GM19397 (cell line): ENCODE measurements around the gene RABL3.
A peak's percentile ranks its signal among the peaks of the same experiment; 100 is the strongest.
"Not testable (repeated sequence)": the region's sequence is repeated elsewhere in the genome, so short reads cannot be mapped to it uniquely, and the experiment has no call there.

ENCODE experiments used
- ATAC-seq: cut with Tn5 transposase; IDR thresholded peaks from one replicate; pipeline ENCODE4 v1.9.1; 2021; ENCODE audit warnings: mild to moderate bottlenecking, moderate library complexity; ENCODE audit not compliant: unreplicated experiment

Gene RABL3

GRCh38 chr3:120684896-120685295 is 57.4 kb downstream of the RABL3 start:
- no peak for ATAC-seq

GRCh38 chr3:120683671-120684301 is 58.5 kb downstream of the RABL3 start:
- no peak for ATAC-seq

DNA sequence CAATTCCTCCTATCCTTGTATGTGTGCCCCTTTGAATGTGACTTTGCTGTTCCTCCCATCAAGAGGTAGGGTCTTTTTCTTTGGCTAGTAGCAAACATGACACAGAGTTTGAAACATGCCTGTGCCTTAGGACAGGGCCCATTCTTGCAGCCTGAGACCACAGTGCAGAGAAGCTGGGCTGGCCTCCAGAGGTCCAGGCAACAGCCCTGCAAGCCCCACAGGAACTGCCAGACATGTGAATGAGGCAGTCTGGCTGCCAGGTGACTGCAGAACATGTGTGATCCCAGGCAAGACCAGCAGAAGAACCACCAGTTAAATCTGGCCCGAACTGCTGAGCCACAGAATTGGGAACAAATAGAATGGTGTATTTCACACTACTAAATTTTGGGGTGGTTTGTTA is 59.1 kb downstream of the RABL3 start:
- no peak for ATAC-seq

- ATAC-seq, result no peak
Measured at GRCh38 chr3:120682095-120682681, 60.1 kb downstream of the RABL3 start, which contains the start of gene HGD. HGD (minus strand) TSS chr3:120682239; CDS start chr3:120682111, 128 bp downstream.

- ATAC-seq, result no peak
Measured at GRCh38 chr3:120681506-120682038, 60.7 kb downstream of the RABL3 start.

DNA sequence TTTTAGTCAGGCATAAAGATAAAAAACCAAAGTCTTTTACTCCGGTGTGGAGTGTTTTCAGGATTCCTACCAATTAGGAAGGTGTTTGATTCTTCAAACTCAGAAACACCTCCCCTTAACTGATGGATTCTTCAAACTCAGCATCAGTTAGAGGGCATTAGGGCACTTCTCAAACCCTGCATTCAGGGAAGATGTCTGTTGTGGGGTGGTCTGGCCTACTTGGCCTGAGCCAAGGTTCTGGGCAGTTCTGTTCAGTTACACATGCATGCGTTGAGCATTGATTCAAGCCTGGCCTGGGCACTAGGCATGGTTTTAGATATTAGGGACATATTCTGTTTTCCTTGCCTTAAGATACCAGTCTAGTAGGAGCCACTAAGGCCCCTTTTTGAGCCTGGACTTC is 61.3 kb downstream of the RABL3 start:
- no peak for ATAC-seq

DNA sequence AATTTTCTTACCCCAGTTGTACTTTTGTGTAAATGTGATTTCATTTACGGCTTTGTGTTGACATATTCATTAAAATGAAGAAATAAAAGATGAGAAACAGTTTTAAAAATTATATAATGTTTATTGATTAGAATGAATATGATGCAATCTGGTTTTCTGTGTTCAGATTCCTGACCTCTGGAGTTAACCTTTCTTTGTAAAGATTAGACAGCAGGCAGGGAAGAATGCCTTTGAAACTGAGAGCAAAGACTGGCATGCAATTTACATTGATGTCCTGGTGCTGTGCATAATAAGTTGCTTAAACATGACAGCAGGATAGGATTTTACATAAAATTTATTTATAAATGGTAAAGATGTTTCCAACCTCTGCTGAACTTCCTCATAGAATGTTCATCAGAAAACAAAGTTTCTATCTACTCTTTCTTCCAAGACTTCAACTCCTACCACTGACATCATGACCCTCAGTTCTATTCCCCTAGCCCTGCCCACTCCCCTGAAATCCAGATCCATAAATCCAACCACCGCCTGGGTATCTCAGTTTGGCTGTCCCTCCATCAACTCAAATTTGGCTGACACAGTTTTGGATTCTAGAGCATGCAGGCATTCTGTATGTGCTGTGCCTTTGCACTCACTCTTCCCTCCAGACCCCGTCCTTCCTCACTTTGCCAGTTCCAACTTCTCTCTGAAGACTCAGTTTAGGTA is 62.0 kb downstream of the RABL3 start:
- no peak for ATAC-seq

DNA sequence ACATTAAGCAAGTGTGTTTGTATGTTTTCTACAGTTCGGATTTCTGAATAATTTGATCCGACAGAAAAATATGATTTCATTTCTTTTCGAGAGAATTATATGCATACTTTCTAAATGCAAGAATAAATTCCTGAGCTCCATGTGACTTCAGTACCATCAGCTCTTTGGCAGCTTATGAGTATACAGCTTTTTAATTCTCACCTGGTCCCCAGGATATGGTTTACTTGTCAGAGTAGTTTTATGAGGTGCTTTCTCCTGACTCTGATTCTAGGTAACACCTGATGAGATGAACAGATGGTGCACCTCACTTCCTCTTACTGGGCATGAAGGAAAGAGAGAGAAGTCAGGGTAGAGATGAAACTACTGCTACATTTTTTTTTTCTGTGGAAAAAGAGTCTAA is 63.3 kb downstream of the RABL3 start:
- peak; percentile 42 for ATAC-seq

DNA sequence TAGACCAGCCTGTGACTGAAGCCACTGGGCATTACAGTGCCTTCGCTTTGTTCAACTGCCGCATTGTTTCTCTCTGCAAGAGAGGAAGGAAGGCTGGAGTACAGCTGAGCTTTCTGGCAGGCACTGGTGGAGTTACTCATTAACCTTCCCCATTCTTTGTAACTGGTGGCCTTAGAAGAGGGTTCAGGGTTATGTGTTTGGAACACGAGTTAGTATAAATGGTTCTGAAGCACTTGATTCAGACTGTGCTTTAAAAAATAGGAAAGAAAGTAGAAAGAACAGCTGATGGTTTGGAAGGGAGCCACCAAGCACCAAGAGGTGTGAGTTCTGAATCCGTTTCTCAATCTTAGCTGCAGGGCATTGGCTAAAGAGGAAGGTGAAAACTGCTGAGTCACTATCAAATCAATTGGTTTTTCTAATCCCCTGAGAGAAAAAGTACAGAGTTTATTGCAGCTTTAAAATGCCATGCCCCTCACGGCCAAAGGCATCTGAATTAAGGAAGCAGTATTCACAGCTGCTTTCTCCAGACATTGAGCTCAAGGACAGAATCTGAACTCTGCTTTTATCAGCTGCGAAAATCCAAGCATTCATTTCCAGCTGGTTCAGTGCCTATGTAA is 63.9 kb downstream of the RABL3 start:
- ATAC-seq, result peak; percentile 96

DNA sequence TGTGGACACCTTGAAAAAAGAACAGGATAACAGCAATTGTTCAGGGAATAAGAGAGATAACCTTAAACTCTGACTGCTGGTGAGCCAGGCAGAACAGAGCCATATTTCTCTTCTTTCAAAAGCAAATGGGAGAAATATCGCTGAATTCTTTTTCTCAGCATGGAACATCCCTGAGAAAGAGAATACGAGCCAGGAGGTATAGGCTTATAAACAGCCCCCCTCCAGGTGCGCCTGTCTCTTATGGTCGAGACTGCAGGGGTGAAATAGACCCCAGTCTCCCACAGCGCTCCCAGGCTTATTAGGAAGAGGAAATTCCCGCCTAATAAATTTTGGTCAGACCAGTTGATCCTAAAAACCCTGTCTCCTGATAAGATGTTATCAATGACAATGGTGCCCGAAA is 65.1 kb downstream of the RABL3 start:
- ATAC-seq, result not testable (repeated sequence)

DNA sequence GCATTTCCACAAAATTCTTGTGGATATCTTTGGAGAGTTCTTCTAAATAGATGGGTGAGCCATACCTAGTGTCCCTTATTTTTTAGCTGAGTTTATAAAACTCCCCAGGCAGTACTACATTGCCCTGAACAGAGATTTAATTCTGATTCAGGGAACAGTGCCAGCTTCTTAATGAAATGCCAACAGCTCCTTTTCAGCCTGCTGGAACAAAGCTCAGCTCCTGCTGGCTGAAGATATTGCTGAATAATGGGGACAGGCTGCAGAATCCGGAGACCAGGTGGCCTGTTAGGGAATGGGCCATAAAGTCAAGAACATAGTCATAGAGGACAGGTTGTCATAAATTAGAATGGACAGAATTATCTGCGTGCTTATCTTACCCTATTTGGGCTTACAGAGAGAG is 69.2 kb downstream of the RABL3 start:
- no peak for ATAC-seq

- ATAC-seq, result no peak
Measured at GRCh38 chr3:120670576-120670975, 71.7 kb downstream of the RABL3 start.

GRCh38 chr3:120664926-120665325 is 77.4 kb downstream of the RABL3 start:
- no peak for ATAC-seq

DNA sequence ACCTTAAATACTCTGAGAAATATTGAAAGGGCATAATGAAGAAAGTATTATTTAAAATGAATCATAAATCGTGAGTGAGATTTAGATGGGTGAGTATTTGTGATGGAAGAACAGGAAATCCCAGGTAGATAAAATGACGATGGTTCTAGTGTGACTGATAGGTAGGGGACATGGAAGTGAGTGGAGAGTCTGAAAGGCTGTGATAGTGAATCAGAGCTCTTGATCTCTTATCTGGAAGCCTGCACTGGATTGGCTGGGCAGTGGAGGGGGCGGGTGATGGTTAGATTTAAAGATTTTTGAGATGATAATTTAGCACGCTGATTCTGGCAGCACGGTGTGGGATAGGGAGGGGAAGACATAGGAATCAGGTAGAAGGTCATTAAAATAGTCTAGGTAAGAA is 80.4 kb downstream of the RABL3 start:
- ATAC-seq, result no peak

DNA sequence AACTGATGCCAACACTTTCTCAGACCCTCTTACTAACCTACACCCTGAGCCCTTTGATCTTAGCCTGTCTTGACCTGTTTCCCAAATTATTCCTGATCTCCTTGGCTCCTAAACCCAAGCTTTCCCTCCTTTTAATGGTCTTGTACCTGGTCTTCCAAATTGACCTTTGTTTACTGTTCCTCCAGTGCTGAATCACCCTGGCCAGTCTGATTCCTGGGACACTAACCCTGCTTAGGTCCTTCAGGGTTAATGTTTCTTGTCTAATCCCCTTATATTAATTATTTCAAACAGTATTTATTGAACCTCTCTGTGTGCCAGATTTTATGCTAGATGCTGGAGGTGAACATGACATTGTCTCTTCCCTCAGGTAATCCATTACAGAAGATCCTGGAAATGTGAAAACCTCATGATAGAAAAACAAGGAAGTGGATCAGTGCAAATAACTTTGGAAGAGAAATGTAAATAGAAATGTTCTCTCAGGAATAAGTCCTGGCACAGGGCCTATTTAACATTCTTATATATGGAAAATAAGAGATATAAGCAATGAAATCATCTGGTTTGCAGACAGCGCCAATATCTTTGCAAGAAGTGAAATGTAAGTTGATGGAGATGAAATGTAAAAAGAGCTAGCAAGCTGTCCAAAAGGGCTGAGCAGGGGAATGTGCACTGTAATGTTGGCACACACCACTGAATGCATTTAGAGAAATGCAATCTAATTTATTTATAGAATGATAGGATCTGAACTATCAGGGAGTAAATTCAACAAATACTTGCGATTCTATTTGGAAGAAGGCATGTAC is 81.0 kb downstream of the RABL3 start:
- ATAC-seq, result no peak

- no peak for ATAC-seq
Measured at GRCh38 chr3:120659834-120660233, 82.5 kb downstream of the RABL3 start.

- no peak for ATAC-seq
Measured at GRCh38 chr3:120659285-120659684, 83.0 kb downstream of the RABL3 start.

DNA sequence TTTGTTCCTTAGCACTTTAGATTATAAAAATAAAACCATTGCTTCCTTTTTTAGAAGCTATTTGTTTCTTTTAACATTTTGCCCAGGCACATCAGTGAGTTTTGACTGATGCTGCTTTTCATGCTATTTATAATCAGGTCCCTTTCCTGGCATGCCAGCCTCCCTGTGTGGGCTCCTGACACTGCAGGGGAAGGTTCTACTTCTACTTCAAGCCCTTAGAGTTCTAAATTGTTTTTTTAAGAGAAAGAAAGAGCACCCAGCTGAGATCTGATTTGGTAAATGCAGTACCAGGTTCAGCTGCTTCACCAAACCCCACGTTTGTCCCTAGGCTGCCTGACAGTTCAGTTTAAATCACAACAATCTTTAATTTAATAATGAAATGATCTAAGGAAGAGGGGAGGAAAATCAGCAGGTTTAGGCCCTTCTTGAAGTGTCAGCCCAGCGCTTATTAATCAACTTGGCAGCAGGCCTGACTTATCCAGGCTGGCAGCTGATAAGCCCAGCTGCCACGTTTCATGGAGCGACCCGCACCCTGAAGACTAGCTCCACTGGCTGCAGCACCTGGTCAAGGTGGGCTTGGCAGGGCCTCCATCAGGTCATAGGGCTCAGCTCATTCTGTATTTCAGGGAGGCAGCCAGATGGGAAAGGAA is 89.3 kb downstream of the RABL3 start:
- ATAC-seq, result no peak

DNA sequence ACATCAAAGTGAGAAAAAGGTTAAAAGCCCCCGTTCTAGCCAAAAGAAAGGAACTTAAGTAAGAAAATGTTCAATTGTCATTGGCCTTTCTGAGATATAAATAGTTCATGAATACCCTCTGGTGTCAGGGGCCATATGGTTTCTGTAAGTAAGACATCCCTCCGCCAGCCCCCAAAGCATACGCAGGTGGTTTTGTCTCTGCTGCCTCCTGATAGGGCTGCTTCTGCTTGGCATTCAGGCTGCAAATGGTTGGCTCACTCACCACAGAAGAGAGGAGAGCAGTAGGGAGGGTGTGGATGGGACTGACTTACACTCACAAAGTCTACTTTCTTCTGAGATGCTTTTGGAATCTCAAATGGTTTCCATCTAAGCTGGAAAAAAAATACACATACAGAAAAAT is 90.0 kb downstream of the RABL3 start:
- no peak for ATAC-seq

DNA sequence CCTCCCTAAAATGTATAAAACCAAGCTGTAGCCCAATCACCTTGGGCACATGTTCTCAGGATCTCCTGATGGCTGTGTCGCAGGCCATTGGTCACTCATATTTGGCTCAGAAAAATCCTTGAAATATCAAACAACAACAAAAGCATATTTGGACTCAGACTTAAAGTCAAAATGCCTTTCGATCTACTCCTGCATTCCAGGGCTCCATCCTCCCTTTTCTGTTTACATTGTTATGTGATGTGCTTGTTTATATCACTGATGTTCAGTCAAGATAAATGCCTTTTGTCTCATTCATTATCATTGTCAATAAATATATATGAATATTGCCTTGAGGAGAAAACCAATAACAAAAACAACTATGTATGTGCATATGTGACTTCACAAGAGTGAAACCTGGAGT is 92.0 kb downstream of the RABL3 start:
- no peak for ATAC-seq
